HL-60/S4 (cell line): ENCODE results near the gene XPNPEP2.

Experiments
- in situ Hi-C: fragments of 300-500 bp; cut with MboI; formaldehyde crosslinking; loops from 2 replicates; pipeline ENCODE4 v1.14.3; 2022; ENCODE audit warnings: low sequenced_read_pairs

Gene XPNPEP2

GRCh38 chrX:129793604-129794191 is 54.9 kb downstream of the XPNPEP2 start:
- in situ Hi-C loops: no loop called here

- in situ Hi-C loops: no loop called here
Measured at GRCh38 chrX:129795584-129795983, 56.8 kb downstream of the XPNPEP2 start.

- in situ Hi-C loops: no loop called here
Measured at GRCh38 chrX:129797251-129797906, 58.6 kb downstream of the XPNPEP2 start.

GRCh38 chrX:129798456-129798855 is 59.7 kb downstream of the XPNPEP2 start:
- in situ Hi-C loops: no loop called here

GRCh38 chrX:129798888-129799287 is 60.1 kb downstream of the XPNPEP2 start:
- in situ Hi-C loops: no loop called here

GRCh38 chrX:129800186-129800585 is 61.4 kb downstream of the XPNPEP2 start:
- in situ Hi-C loops: no loop called here

GRCh38 chrX:129802863-129803262 is 64.1 kb downstream of the XPNPEP2 start:
- in situ Hi-C loops: no loop called here

- in situ Hi-C loops: no loop called here
Measured at GRCh38 chrX:129804806-129805205, 66.0 kb downstream of the XPNPEP2 start.

GRCh38 chrX:129808158-129808828 is 69.5 kb downstream of the XPNPEP2 start:
- in situ Hi-C loops: no loop called here

- in situ Hi-C loops: no loop called here
Measured at GRCh38 chrX:129808829-129809796, 70.3 kb downstream of the XPNPEP2 start.

- in situ Hi-C loops: no loop called here
Measured at GRCh38 chrX:129813662-129814368, 75.0 kb downstream of the XPNPEP2 start.

- in situ Hi-C loops: no loop called here
Measured at GRCh38 chrX:129818123-129818522, 79.3 kb downstream of the XPNPEP2 start.
